ENCODE data around the gene UGDH. TPM values are rescaled to one million over a fixed set of nuclear protein-coding genes. Genes with fewer than 3 reads are reported as not detected.
"Not testable (repeated sequence)": the region's sequence is repeated elsewhere in the genome, so short reads cannot be mapped to it uniquely, and the experiment has no call there.

The UGDH gene
- total RNA-seq, 1 experiment from 2014 or later = 104 TPM

DNA sequence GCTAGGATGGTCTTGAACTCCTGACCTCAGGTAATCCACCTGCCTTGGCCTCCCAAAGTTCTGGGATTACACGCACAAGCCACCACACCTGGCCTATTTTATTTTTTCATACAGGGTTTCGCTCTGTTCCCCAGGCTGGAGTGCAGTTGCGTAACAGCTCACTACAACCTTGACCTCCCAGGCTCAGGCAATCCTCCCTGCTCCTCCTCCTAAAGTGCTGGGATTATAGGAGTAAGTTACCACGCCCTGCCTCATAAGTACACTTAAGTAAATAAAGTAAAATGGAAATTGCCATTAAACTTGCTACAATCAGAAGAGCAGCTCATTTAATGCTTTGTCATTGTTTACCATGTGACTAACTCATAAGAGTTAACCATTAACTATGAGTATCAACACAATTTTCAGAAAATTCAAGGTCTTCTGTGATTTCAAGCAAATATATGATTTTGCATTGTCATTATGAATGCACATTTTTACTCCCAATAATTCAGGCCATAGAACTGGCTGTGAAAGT lies 12.3 kb downstream of the UGDH start:
- Histone ChIP-seq H3T11ph (ENCODE audit: low read length) (no peak overlapping the region), H2AK5ac (ENCODE audit: insufficient read length, low read length) (no peak overlapping the region), H2BK120ac (ENCODE audit: low read depth, low read length, poor library complexity, severe bottlenecking) (no peak overlapping the region), H3K4me1 (ENCODE audit: insufficient read depth, low read length) (no peaks in the 10 kb centered on the region), H4K91ac (ENCODE audit: insufficient read length, low read depth, low read length) (no peak overlapping the region), H2AFZ (ENCODE audit: low read length) (no peak overlapping the region), H3K9ac (ENCODE audit: extremely low read depth, insufficient read length, low read length) (no peak overlapping the region), H2BK20ac (ENCODE audit: low read depth, low read length, poor library complexity, severe bottlenecking) (no peak overlapping the region), H2BK12ac (ENCODE audit: insufficient read length, low read depth, low read length) (no peak overlapping the region), H4K20me1 (ENCODE audit: control insufficient read depth, insufficient read depth, insufficient read length) (no peaks in the 10 kb centered on the region), H3K9me3 (ENCODE audit: control insufficient read depth, low read depth, low read length) (no peaks in the 10 kb centered on the region), H3K79me1 (ENCODE audit: insufficient read depth, low read depth, low read length, poor library complexity, severe bottlenecking) (no peaks in the 10 kb centered on the region), H3K18ac (ENCODE audit: insufficient read length, low read depth, low read length) (no peak overlapping the region), H4K8ac (replicated peaks; ENCODE audit: insufficient read length, low read depth, low read length) (no peak overlapping the region), H3K14ac (ENCODE audit: insufficient read depth, low read length) (no peak overlapping the region), H3K4ac (ENCODE audit: low read depth, low read length) (no peak overlapping the region), H4K5ac (ENCODE audit: insufficient read length, low read depth, low read length) (no peak overlapping the region), H3K23me2 (ENCODE audit: insufficient read length, low read depth, low read length, poor library complexity, severe bottlenecking) (no peaks in the 10 kb centered on the region), H3K27me3 (ENCODE audit: insufficient read depth, low read length) (no peaks in the 10 kb centered on the region), H3K79me2 (ENCODE audit: insufficient read depth, low read length) (no peaks in the 10 kb centered on the region), H3K56ac (ENCODE audit: insufficient read length, low read depth, low read length) (no peak overlapping the region), H2BK5ac (ENCODE audit: insufficient read length, low read length) (no peak overlapping the region), H3K27ac (ENCODE audit: insufficient read length, low read depth, low read length) (no peak overlapping the region), H2BK15ac (ENCODE audit: low read depth, low read length) (no peak overlapping the region), H3K4me2 (ENCODE audit: insufficient read depth, insufficient read length, low read length) (no peak overlapping the region), H3K23ac (ENCODE audit: insufficient read length, low read depth, low read length) (no peak overlapping the region)
- Mint-ChIP-seq H3K4me1 (no peaks in the 10 kb centered on the region), H3K27me3 (ENCODE audit: low read depth) (no peaks in the 10 kb centered on the region), H3K36me3 (ENCODE audit: insufficient read depth in 1 of 3, low read depth in 3 of 3) (peaks cover 15 to 63% (median 41%) of the 10 kb centered on the region in 3 experiments; a peak in 6 of 7 replicates), H3K27ac (peak overlapping the region in 1 of 3 experiments; percentile 89; a peak in 2 of 7 replicates), H3K4me3 (no peak overlapping the region), H3K9me3 (no peaks in the 10 kb centered on the region)
- WGBS (ENCODE audit: extremely low coverage, insufficient read length, low lambda C conversion rate) = no CpG with 5 or more reads among the region's 4 CpGs
- TF ChIP-seq, protein P1, sequence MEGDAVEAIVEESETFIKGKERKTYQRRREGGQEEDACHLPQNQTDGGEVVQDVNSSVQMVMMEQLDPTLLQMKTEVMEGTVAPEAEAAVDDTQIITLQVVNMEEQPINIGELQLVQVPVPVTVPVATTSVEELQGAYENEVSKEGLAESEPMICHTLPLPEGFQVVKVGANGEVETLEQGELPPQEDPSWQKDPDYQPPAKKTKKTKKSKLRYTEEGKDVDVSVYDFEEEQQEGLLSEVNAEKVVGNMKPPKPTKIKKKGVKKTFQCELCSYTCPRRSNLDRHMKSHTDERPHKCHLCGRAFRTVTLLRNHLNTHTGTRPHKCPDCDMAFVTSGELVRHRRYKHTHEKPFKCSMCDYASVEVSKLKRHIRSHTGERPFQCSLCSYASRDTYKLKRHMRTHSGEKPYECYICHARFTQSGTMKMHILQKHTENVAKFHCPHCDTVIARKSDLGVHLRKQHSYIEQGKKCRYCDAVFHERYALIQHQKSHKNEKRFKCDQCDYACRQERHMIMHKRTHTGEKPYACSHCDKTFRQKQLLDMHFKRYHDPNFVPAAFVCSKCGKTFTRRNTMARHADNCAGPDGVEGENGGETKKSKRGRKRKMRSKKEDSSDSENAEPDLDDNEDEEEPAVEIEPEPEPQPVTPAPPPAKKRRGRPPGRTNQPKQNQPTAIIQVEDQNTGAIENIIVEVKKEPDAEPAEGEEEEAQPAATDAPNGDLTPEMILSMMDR (conservative IDR thresholded peaks at IDR 0.05) = no peak
- DNase-seq = no peak

DNA sequence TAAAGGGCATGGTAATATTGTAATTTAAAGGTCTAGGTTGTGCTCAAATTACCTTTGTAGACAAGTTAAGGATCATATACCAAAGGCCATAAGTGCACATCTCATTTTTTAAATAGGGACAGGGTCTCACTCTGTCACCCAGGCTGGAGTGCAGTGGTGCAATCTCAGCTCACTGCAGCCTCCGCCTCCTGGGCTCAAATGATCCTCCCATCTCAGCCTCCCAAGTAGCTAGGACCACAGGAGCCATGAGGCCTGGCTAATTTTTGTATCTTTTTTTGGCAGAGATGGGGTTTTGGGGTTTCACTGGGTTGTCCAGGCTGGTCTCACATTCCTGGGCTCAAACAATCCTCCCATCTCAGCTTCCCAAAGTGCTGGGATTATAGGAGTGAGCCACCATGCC lies 13.0 kb downstream of the UGDH start:
- not testable (repeated sequence) for H4K8ac ChIP-seq (replicated peaks; ENCODE audit: insufficient read length, low read depth, low read length)
- peaks cover 21 to 66% (median 48%) of the 10 kb centered on the region in 3 experiments; a peak in 6 of 7 replicates for H3K36me3 Mint-ChIP-seq (ENCODE audit: insufficient read depth in 1 of 3, low read depth in 3 of 3)

More for the DNA sequence above, 13.0 kb downstream of the UGDH start:
- not testable (repeated sequence) for H2AFZ ChIP-seq (ENCODE audit: low read length); H2BK12ac ChIP-seq (ENCODE audit: insufficient read length, low read depth, low read length); DNase-seq; H4K91ac ChIP-seq (ENCODE audit: insufficient read length, low read depth, low read length); H3K23ac ChIP-seq (ENCODE audit: insufficient read length, low read depth, low read length); H3K27ac Mint-ChIP-seq; H3K56ac ChIP-seq (ENCODE audit: insufficient read length, low read depth, low read length); H3K4me2 ChIP-seq (ENCODE audit: insufficient read depth, insufficient read length, low read length); H3T11ph ChIP-seq (ENCODE audit: low read length); H3K4me3 Mint-ChIP-seq; H3K18ac ChIP-seq (ENCODE audit: insufficient read length, low read depth, low read length); H4K5ac ChIP-seq (ENCODE audit: insufficient read length, low read depth, low read length); H2AK5ac ChIP-seq (ENCODE audit: insufficient read length, low read length); H2BK120ac ChIP-seq (ENCODE audit: low read depth, low read length, poor library complexity, severe bottlenecking); H2BK20ac ChIP-seq (ENCODE audit: low read depth, low read length, poor library complexity, severe bottlenecking); H3K9ac ChIP-seq (ENCODE audit: extremely low read depth, insufficient read length, low read length); H3K4ac ChIP-seq (ENCODE audit: low read depth, low read length); H3K9me3 ChIP-seq (ENCODE audit: control insufficient read depth, low read depth, low read length); H3K9me3 Mint-ChIP-seq; H3K27me3 Mint-ChIP-seq (ENCODE audit: low read depth); H3K4me1 ChIP-seq (ENCODE audit: insufficient read depth, low read length); H3K79me1 ChIP-seq (ENCODE audit: insufficient read depth, low read depth, low read length, poor library complexity, severe bottlenecking); H3K14ac ChIP-seq (ENCODE audit: insufficient read depth, low read length); H3K27me3 ChIP-seq (ENCODE audit: insufficient read depth, low read length); H3K23me2 ChIP-seq (ENCODE audit: insufficient read length, low read depth, low read length, poor library complexity, severe bottlenecking); H3K79me2 ChIP-seq (ENCODE audit: insufficient read depth, low read length); H3K4me1 Mint-ChIP-seq; H3K27ac ChIP-seq (ENCODE audit: insufficient read length, low read depth, low read length); H2BK5ac ChIP-seq (ENCODE audit: insufficient read length, low read length); H4K20me1 ChIP-seq (ENCODE audit: control insufficient read depth, insufficient read depth, insufficient read length); H2BK15ac ChIP-seq (ENCODE audit: low read depth, low read length)
- no CpG with 5 or more reads among the region's 1 CpG for WGBS (ENCODE audit: extremely low coverage, insufficient read length, low lambda C conversion rate)
